ENCODE results near the gene CD300A.
"Not testable (repeated sequence)": the region's sequence is repeated elsewhere in the genome, so short reads cannot be mapped to it uniquely, and the experiment has no call there.

The CD300A gene

GRCh38 chr17:74518413-74518981 is 52.1 kb downstream of the CD300A start:
- DNase-seq (ENCODE audit: low spot score): not testable (repeated sequence)

DNA sequence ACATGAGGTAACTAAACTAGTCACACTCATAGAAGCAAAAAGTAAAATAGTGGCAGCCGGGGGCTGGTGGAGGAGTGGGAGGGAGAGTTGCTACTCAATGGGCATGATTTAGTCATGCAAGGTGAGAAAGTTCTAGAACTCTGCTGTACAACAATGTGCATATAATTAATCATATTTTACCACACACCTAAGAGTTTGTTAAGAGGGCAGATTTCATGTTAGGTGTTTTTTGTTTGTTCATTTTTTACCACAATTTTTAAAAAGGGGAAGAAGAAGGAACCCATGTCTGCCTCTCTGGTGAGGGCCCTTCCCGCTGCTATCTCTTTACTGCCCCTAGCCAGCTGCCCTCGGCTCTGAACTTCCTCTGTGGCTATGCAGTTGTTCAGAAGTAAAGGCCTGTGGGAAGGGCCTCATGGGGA is 53.6 kb downstream of the CD300A start:
- DNase-seq (ENCODE audit: low spot score): peak; percentile 63

GRCh38 chr17:74520790-74521480 is 54.5 kb downstream of the CD300A start:
- peak; percentile 39 for DNase-seq (ENCODE audit: low spot score)

DNA sequence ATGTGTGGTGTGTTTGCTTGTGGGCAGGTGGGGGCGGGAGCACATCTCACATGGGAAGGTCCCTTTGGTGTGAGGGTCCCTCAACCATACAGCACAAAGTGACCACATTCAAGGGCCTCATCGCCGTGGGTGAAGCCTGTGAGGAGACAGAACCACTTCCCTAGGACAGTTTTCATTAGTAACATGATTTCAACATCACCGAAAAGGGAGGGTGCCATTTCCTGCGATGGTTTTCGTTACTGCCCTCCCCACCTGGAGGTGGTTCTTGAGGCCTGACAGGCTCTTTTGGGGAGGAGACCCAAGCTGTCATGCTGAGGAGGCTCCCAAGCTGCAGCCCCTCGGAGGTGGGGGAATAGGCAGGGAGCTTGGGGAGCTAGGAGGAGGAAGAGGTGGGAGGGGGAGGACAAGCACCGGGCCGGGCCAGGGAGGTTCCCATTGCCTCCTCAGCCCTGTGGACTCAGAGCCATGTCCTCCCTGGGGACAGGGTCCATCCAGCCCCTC is 55.3 kb downstream of the CD300A start:
- DNase-seq (ENCODE audit: low spot score): peak; percentile 48

- no peak for DNase-seq (ENCODE audit: low spot score)
Observed at GRCh38 chr17:74522381-74523105, 56.1 kb downstream of the CD300A start.

DNA sequence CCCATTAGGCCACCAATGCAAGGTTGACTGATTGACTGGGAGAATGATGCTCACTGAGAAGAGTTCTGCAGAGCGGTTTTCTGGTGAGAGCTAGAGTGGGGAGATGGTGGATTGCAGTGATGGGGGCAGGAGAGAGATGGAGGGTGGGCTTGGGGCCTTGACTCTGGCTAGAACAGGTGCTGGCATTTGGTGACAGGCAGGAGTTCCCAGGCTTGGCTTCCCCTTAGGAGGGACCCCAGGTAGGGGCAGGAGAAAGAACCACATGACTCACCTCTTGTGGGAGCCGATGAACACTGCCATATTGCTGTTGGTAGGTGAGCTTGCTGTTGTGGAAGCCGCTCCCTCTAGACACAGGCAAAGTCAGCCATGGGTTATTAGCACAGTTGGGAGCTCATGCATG is 56.9 kb downstream of the CD300A start:
- DNase-seq (ENCODE audit: low spot score): no peak

DNA sequence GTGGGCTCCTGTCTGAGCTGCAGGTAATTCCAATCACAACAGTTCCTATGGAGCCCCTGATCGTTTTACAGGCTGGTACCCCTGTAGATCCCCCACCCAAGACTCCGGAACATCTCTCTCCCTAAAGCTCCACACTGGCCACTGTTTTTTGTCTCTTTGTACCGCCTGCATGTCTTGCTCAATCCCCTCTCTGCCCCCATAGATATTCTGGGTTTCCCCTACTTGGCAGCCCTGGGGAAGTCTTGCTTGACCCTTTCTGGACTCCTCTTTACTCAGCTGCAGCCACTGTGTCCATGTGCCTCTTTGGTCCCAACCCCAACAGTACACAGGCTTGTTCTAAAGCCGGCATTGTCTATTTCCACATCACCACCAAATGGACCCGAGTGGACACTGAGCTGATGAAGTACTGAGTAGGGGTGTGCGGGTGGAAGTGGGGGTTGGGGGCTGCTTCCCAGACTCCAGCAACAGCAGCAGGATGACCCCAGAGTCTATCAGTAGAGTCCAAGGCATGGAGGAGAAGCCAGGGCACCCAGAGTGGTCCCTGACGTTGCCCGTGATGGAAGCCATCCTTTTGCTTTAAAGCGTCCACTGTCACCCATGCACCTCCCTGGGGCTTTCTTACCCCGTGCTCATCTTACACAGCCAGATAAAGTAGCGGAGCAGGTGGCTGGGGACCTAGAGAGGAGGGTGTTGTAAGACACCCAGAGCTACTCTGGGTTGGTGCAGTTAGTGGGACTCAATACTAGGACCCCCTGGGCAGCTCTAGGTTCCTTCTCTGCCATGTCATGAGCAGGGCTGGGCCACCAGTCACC is 58.4 kb downstream of the CD300A start:
- DNase-seq (ENCODE audit: low spot score): no peak

- no peak for DNase-seq (ENCODE audit: low spot score)
Observed at GRCh38 chr17:74525465-74525725, 59.0 kb downstream of the CD300A start.

GRCh38 chr17:74525781-74526288 is 59.4 kb downstream of the CD300A start:
- no peak for DNase-seq (ENCODE audit: low spot score)

DNA sequence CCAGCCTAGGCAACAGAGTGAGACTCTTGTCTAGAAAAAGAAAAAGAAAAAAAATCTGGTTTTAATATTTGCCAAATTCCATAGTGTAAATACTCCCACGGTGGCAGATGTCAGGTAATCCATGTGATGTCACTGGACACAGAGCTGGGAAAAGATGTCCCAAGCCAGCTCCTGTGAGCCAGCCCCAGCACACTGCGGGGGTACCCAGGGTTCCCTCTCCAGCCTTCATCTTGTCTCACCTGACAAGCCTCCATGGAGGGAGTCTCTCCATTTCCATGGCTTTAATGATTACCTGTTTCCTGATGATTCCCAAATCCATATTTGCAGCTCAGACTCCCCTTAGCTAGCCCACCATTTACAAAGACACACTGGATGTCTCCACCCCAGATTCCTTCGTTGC is 60.2 kb downstream of the CD300A start:
- DNase-seq (ENCODE audit: low spot score): no peak

- DNase-seq (ENCODE audit: low spot score): no peak
Observed at GRCh38 chr17:74527081-74527480, 60.6 kb downstream of the CD300A start.

- no peak for DNase-seq (ENCODE audit: low spot score)
Observed at GRCh38 chr17:74527756-74528155, 61.3 kb downstream of the CD300A start.

DNA sequence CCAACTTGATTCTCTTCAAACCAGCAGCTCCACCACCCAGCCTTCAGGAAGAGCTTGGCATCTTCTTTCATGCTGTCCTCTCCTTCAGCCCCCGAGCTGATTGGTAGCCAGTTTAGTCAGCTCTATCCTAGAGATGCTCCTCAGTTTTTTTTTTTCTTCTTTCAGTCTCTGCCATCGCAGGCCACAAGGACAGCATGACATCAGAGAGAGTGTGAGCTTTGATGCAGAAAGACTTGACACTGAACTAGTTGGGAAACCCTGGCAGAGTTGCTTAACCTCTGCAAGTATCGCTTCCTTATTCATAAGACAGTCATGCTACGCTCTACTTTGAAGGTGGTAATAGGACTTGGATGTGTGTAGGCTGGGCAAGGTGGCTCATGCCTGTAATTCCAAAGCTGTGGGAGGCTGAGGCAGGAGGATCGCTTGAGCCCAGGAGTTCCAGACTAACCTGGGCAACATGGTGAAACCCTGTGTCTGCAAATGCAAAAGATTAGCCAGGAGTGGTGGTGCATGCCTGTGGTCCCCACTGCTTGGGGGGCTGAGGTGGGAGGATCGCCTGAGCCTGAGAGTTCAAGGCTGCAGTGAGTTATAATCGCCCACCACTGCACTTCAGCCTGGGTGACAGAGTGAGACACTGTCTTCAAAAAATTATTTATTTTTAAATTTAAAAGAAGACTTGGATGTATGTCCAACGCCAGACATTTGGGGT is 62.2 kb downstream of the CD300A start:
- peak; percentile 81 for DNase-seq (ENCODE audit: low spot score)

DNA sequence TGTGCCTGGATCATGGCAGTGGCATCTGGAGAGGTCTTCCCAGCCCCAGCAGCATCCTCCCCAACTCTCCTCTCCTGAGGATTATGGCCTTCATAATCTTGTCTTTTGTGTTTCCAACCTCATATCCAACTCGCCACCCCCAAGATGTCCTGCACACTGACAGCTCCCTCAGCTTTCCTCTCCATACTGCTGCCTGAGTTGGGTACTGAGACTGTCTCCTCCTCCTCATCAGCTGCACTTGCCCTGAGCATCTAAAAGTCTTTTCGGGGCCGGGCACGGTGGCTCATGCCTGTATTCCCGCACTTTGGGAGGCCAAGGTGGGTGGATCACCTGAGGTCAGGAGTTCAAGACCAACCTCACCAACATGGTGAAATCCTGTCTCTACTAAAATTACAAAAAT is 62.8 kb downstream of the CD300A start:
- DNase-seq (ENCODE audit: low spot score): no peak

DNA sequence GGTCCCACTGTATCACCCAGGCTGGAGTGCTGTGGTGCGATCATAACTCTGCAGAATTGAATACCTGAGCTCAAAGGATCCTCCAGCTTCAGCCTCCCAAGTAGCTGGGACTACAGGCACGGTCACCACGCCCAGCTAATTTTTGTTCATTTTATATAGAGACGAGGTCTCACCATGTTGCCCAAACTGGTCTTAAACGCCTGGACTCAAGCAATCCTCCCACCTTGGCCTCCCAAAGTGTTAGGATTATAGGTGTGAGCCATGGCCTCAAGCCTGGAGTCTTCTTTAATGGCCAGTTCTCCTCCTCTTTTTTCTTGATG is 64.4 kb downstream of the CD300A start:
- DNase-seq (ENCODE audit: low spot score): no peak

GRCh38 chr17:74531231-74531761 is 64.9 kb downstream of the CD300A start, which contains the start of gene CD300LB:
TSS of gene CD300LB (minus strand) at chr17:74531475. CDS start at chr17:74531350, 125 bp downstream.
- peak; percentile 15 for DNase-seq (ENCODE audit: low spot score)

GRCh38 chr17:74532115-74532514 is 65.7 kb downstream of the CD300A start:
- DNase-seq (ENCODE audit: low spot score): peak; percentile 78

Data from pons (tissue), 1 donor.